ENCODE results near the gene OR10P1.

The OR10P1 gene

DNA sequence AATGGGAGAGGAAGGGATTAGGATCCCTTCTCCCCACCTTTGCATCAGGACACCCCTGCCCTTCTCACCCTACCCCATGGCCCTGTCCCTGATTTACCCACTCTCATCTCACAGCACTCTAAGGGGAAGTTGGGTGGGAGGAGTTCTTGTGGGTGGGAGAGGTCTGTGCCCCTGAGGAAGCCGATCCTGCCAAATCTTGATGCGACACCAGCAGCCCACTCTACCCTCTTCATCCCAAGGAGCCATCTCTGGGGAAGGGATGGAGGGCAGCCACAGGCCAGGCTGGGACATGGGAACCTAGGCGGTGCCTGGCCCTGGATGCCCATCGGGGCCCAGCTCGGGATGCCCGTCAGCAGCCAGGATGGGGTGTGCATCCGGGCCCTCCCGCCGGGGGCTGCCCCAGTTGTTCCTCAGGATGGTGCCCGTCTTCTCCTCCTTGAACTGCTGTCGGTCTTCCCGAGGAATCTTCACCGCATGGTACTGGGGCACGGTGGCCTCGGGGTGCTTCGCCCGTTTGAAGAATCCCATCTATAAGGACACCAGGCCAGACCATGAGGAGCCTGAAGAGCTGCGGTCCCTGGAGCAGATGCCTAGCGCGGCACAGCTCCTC lies 48.2 kb downstream of the OR10P1 start:
- no peak for DNase-seq (ENCODE audit: low read depth in 2 of 2)

DNA sequence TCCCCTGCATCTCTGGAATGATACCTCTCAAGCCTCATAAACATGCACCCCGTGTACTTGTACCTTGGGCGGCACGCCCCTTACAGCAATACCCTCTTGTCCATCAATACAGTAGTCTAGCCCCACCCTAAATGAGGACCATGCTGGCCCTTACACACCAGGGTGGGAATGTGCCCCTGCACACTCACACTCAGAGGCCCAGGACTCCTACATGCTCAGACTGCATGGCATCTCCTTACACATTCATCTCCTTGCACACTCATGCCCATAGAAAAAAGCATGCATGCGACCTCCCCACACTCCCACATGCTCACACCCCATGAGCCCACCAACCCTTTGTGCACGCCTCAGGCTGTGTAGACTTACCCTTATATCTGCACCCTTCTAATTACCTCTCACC lies 49.0 kb downstream of the OR10P1 start:
- DNase-seq (ENCODE audit: low read depth in 2 of 2): no peak

DNA sequence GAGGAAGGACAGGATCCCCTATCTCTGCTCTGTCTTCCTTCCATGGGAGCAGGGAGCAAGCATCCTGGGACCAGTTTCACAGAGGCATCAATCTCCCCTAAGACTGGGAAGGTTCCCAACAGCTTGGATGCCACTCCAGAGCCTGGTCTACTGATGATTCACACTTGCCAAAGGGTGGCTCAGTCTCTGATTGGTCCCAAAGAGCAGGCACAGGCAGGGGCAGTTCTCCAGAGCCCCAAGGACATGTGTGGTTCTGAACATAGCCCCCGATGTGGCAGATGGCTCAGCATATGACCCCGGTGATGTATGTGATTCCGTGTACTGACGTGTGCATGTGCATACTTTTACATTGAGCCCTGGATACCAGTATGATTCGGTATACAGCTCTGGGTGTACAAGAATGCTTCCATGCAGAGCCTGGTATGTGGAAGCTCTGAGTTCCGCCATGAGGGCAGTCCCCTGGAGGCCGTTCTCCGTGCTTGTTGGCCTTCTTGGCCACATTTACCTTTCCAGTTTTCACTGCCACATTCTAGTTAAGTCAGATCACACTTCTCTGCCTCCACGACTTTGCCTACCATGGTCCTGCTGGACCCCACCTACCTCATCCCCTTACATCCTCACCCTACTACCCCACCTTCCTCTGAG lies 49.8 kb downstream of the OR10P1 start:
- no peak for DNase-seq (ENCODE audit: low read depth in 2 of 2)
